Neural cell (in vitro differentiated cells): ENCODE results near the gene LONRF2. TPM values are rescaled to one million over a fixed set of nuclear protein-coding genes. Genes with fewer than 3 reads are reported as not detected.

Experiments used
- H2AFZ ChIP-seq: fragments of 200-600, 300-800 bp; sonication (generic), shearing (Covaris generic); 2 replicates; pipeline ENCODE4 v1.6.0; 2014; ENCODE audit warnings: low read depth, mild to moderate bottlenecking, antibody characterized with exemption, low read length, moderate library complexity
- H3F3A ChIP-seq: fragments of 200-600 bp; shearing (Covaris generic); 2 replicates; pipeline ENCODE4 v1.6.1; 2016; ENCODE audit warnings: mild to moderate bottlenecking, moderate library complexity, mixed read lengths, antibody characterized with exemption, low read length; ENCODE audit not compliant: insufficient read depth, poor library complexity, severe bottlenecking
- H3K27ac ChIP-seq: fragments of 200-600, 300-800 bp; sonication (generic), shearing (Covaris generic); 2 replicates; pipeline ENCODE4 v1.5.1; 2014; ENCODE audit warnings: mild to moderate bottlenecking, low read length, moderate library complexity
- H3K27me3 ChIP-seq: fragments of 300-800, 200-600 bp; sonication (generic), shearing (Covaris generic); 2 replicates; pipeline ENCODE4 v1.6.0; 2014; ENCODE audit warnings: mild to moderate bottlenecking, low read depth, low read length, moderate library complexity; ENCODE audit not compliant: insufficient read depth
- H3K36me3 ChIP-seq: fragments of 300-800, 200-600 bp; sonication (generic), shearing (Covaris generic); 2 replicates; pipeline ENCODE4 v1.5.1; 2014; ENCODE audit warnings: mild to moderate bottlenecking, antibody characterized with exemption, low read length, moderate library complexity; ENCODE audit not compliant: insufficient read depth
- H3K4me2 ChIP-seq: fragments of 300-800, 200-600 bp; sonication (generic), shearing (Covaris generic); 2 replicates; pipeline ENCODE4 v1.6.0; 2014; ENCODE audit warnings: mild to moderate bottlenecking, low read length
- H3K4me3 ChIP-seq: fragments of 300-800, 200-600 bp; sonication (generic), shearing (Covaris generic); 2 replicates; pipeline ENCODE4 v1.5.1; 2014; ENCODE audit warnings: mild to moderate bottlenecking, low read length, moderate library complexity
- H3K79me2 ChIP-seq: fragments of 200-600 bp; shearing (Covaris generic); replicated peaks from 2 replicates; pipeline ENCODE4 v1.6.0; 2014; ENCODE audit warnings: mild to moderate bottlenecking, low read length, moderate library complexity; ENCODE audit not compliant: insufficient read depth
- H3K9ac ChIP-seq: fragments of 300-800, 200-600 bp; sonication (generic), shearing (Covaris generic); 2 replicates; pipeline ENCODE4 v1.6.1; 2016; ENCODE audit warnings: mild to moderate bottlenecking, low read length, mixed read lengths
- H3K9me2 ChIP-seq: fragments of 200-600 bp; shearing (Covaris generic); 2 replicates; pipeline ENCODE4 v1.6.1; 2016; ENCODE audit warnings: mild to moderate bottlenecking, low read length, mixed read lengths; ENCODE audit not compliant: insufficient read depth
- H3K9me3 ChIP-seq: fragments of 200-600, 300-800 bp; sonication (generic), shearing (Covaris generic); 2 replicates; pipeline ENCODE4 v1.6.1; 2016; ENCODE audit warnings: mild to moderate bottlenecking, mixed run types, low read length, moderate library complexity, mixed read lengths
- H4K20me1 ChIP-seq: fragments of 200-600 bp; shearing (Covaris generic); 2 replicates; pipeline ENCODE4 v1.6.1; 2016; ENCODE audit warnings: mild to moderate bottlenecking, mixed run types; ENCODE audit not compliant: insufficient read depth
- EP300 ChIP-seq: fragments of 450-650 bp; conservative IDR thresholded peaks from 2 replicates; pipeline ENCODE4 v1.6.1; 2014; ENCODE audit warnings: antibody characterized with exemption, mild to moderate bottlenecking, moderate library complexity; ENCODE audit not compliant: poor library complexity, severe bottlenecking
- EZH2 ChIP-seq: fragments of 200-600, 300-800 bp; shearing (Covaris generic), sonication (generic); IDR thresholded peaks from 2 replicates; pipeline ENCODE4 v1.6.1; 2014; ENCODE audit warnings: antibody characterized with exemption, low read length, borderline replicate concordance, mild to moderate bottlenecking; ENCODE audit not compliant: insufficient read depth, poor library complexity, severe bottlenecking
- MXI1 ChIP-seq: fragments of 450-650 bp; conservative IDR thresholded peaks from 2 replicates; pipeline ENCODE4 v1.6.1; 2014; ENCODE audit warnings: antibody characterized with exemption, mild to moderate bottlenecking; ENCODE audit not compliant: poor library complexity, severe bottlenecking
- POLR2AphosphoS5 ChIP-seq: IDR thresholded peaks from 2 replicates; pipeline ENCODE4 v1.6.1; 2012
- RAD21 ChIP-seq: fragments of 450-650 bp; conservative IDR thresholded peaks from 2 replicates; pipeline ENCODE4 v1.6.1; 2014; ENCODE audit warnings: antibody characterized with exemption, mild to moderate bottlenecking, moderate library complexity
- SMC3 ChIP-seq: fragments of 450-650 bp; conservative IDR thresholded peaks from 2 replicates; pipeline ENCODE4 v1.6.1; 2014; ENCODE audit warnings: antibody characterized with exemption, mild to moderate bottlenecking, moderate library complexity; ENCODE audit not compliant: poor library complexity
- TAF1 ChIP-seq: IDR thresholded peaks from 2 replicates; pipeline ENCODE4 v1.6.1; 2012; ENCODE audit warnings: low read depth
- polyA minus RNA-seq: library from RNA; depleted of rRNA, polyadenylated mRNA; stranded (reverse); fragments of >200 nt; gene quantifications from 2 replicates; pipeline ENCODE4 v1.2.3, GENCODE V29; 2014
- polyA plus RNA-seq: library from polyadenylated mRNA; depleted of rRNA; stranded (reverse); fragments of >200 nt; gene quantifications from 2 replicates; pipeline ENCODE4 v1.2.3, GENCODE V29; 2014
- TF ChIP-seq, protein P1 (sequence below): fragments of 450-650 bp; IDR thresholded peaks from 2 replicates; pipeline ENCODE4 v1.5.1; 2014; ENCODE audit warnings: antibody characterized with exemption, mild to moderate bottlenecking, moderate library complexity; ENCODE audit not compliant: poor library complexity, severe bottlenecking
- TF ChIP-seq, protein P2 (sequence below): IDR thresholded peaks from 2 replicates; pipeline ENCODE4 v1.6.1; 2012; ENCODE audit warnings: borderline replicate concordance

Gene LONRF2
- polyA plus RNA-seq = 20.7 and 20.9 TPM in 2 replicates
- 81.8 and 89.6 TPM in 2 replicates for polyA minus RNA-seq

DNA sequence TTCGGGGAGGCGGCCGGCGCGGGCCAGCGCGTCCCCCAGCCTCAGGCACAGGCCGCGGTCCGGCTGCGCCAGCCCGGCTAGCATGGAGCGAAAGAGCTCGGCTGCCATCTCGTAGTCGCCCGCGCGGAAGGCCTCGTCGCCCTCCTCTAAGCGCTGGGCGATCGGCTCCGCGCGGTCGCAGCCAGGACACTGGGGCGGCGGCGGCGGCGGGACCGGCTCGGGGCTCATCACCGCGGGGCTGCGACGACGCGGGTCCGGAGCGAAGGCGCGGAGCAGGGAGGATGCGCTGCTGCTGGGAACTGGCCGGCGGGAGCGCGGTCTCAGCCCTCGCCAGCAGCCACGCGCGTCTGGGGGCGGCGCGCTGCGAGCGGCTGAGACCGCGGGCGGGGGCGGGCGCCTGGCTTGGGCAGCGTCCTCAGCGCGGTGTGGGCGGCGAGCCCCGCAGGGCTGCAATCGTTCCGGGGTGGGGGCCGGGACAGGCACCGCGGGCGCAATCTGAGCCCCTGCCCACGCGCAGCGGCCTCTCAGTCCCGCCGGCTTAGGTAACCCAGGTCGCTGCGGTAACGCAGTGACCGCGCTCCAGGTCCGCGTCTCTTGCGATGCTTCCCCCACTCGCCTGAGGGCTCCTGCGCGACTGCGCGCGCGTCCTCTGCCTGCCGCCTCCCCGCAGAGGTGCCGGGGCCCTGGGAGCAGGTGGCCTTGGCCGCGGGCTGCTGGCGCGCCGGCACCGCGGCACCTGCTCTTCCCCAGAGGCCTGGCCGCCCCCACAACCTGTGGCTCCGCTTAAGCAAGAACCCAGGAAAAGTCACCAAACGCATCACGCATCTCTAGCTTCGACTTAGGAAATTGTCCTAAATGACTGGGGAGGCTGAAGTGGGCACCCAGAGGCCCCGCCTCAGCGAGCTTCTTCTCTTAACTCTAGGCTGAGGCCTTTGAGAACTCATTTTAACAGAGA lies at the start of gene LONRF2:
Gene LONRF2, minus strand, starts transcription at position 636 of the 955 bp plus-strand sequence. Its CDS starts 408 bp downstream, at position 228.
- H3K9me3 ChIP-seq = no peaks in the 10 kb centered on the region
- H3K27ac ChIP-seq = peak within 1 kb of the TSS; percentile 52
- H3K79me2 ChIP-seq = peaks cover 15% of the 10 kb centered on the region
- no peak for TF ChIP-seq EZH2
- TF ChIP-seq MXI1 = peak; percentile 60
- no peak for TF ChIP-seq EP300
- TF ChIP-seq POLR2AphosphoS5 = peak; percentile 46
- peak; percentile 31 for TF ChIP-seq SMC3
- TF ChIP-seq TAF1 = peak; percentile 5
- TF ChIP-seq, protein P1, sequence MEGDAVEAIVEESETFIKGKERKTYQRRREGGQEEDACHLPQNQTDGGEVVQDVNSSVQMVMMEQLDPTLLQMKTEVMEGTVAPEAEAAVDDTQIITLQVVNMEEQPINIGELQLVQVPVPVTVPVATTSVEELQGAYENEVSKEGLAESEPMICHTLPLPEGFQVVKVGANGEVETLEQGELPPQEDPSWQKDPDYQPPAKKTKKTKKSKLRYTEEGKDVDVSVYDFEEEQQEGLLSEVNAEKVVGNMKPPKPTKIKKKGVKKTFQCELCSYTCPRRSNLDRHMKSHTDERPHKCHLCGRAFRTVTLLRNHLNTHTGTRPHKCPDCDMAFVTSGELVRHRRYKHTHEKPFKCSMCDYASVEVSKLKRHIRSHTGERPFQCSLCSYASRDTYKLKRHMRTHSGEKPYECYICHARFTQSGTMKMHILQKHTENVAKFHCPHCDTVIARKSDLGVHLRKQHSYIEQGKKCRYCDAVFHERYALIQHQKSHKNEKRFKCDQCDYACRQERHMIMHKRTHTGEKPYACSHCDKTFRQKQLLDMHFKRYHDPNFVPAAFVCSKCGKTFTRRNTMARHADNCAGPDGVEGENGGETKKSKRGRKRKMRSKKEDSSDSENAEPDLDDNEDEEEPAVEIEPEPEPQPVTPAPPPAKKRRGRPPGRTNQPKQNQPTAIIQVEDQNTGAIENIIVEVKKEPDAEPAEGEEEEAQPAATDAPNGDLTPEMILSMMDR = no peak
- peak within 1 kb of the TSS; percentile 81 for H3K4me3 ChIP-seq
- no peaks in the 10 kb centered on the region for H3K36me3 ChIP-seq
- peak within 1 kb of the TSS; percentile 78 for H3K9ac ChIP-seq
- H4K20me1 ChIP-seq = no peaks in the 10 kb centered on the region
- H3K9me2 ChIP-seq = no peaks in the 10 kb centered on the region
- peak within 1 kb of the TSS; percentile 71 for H3K4me2 ChIP-seq
- no peaks in the 10 kb centered on the region for H3F3A ChIP-seq
- peak within 1 kb of the TSS; percentile 48 for H2AFZ ChIP-seq
- peaks cover 15% of the 10 kb centered on the region for H3K27me3 ChIP-seq

DNA sequence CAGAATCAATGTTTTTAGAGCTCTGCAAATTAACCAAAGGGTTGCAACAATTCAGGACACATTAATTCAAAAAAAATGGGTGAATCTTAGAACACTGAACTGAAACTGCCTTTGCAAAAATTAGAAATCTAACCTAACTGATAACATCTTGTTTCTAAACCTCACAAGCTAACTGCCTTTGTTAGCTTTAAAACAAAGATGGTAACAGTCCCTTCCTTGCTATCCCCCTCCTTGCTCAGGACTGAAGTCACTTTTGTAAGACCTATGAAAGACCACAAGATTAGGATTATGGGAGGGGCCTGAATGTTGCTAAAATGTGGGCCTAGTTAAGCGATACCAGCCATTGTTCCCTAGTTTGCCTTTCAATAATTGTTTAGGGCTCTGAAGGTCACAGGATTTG lies 44.9 kb upstream of the LONRF2 start:
- Histone ChIP-seq H3K4me3 (no peak overlapping the region), H3K9me2 (no peaks in the 10 kb centered on the region), H3K36me3 (no peaks in the 10 kb centered on the region), H3K4me2 (no peak overlapping the region), H3K79me2 (no peaks in the 10 kb centered on the region), H4K20me1 (no peaks in the 10 kb centered on the region), H2AFZ (no peak overlapping the region), H3K9me3 (no peaks in the 10 kb centered on the region), H3K27ac (no peak overlapping the region), H3K27me3 (no peaks in the 10 kb centered on the region), H3K9ac (no peak overlapping the region), H3F3A (no peaks in the 10 kb centered on the region)
- no peak for TF ChIP-seq EP300
- no peak for TF ChIP-seq POLR2AphosphoS5
- TF ChIP-seq MXI1 = no peak
- no peak for TF ChIP-seq TAF1
- no peak for TF ChIP-seq RAD21

DNA sequence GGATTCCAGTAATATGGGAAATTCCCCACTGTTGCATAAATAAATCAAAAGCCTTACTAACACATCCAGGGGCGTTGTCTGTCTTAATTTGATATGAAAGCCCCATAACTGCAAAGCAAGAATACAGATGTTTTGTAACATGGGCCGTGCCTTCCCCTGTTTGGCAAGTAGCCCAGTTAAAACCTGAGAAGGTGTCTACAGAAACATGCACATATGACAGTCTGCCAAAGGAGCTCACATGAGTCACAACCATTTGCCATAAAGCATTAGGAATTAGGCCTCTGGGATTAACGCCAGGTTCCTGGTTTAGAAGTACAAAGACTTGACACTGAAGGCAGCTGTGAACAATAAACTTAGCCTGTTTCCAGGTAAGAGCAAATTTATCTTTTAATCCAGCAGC lies 43.1 kb upstream of the LONRF2 start:
- Histone ChIP-seq H3K9me2 (no peaks in the 10 kb centered on the region), H3K9ac (no peak overlapping the region), H4K20me1 (no peaks in the 10 kb centered on the region), H3K27ac (no peak overlapping the region), H3F3A (no peaks in the 10 kb centered on the region), H3K79me2 (no peaks in the 10 kb centered on the region), H3K27me3 (no peaks in the 10 kb centered on the region), H3K4me3 (no peak overlapping the region), H3K36me3 (no peaks in the 10 kb centered on the region), H2AFZ (no peak overlapping the region), H3K9me3 (no peaks in the 10 kb centered on the region), H3K4me2 (no peak overlapping the region)
- no peak for TF ChIP-seq TAF1
- TF ChIP-seq POLR2AphosphoS5 = no peak
- TF ChIP-seq MXI1 = no peak
- TF ChIP-seq EP300 = no peak
- TF ChIP-seq, protein P1 = no peak
- TF ChIP-seq SMC3 = no peak
- no peak for TF ChIP-seq RAD21
- TF ChIP-seq, protein P2, sequence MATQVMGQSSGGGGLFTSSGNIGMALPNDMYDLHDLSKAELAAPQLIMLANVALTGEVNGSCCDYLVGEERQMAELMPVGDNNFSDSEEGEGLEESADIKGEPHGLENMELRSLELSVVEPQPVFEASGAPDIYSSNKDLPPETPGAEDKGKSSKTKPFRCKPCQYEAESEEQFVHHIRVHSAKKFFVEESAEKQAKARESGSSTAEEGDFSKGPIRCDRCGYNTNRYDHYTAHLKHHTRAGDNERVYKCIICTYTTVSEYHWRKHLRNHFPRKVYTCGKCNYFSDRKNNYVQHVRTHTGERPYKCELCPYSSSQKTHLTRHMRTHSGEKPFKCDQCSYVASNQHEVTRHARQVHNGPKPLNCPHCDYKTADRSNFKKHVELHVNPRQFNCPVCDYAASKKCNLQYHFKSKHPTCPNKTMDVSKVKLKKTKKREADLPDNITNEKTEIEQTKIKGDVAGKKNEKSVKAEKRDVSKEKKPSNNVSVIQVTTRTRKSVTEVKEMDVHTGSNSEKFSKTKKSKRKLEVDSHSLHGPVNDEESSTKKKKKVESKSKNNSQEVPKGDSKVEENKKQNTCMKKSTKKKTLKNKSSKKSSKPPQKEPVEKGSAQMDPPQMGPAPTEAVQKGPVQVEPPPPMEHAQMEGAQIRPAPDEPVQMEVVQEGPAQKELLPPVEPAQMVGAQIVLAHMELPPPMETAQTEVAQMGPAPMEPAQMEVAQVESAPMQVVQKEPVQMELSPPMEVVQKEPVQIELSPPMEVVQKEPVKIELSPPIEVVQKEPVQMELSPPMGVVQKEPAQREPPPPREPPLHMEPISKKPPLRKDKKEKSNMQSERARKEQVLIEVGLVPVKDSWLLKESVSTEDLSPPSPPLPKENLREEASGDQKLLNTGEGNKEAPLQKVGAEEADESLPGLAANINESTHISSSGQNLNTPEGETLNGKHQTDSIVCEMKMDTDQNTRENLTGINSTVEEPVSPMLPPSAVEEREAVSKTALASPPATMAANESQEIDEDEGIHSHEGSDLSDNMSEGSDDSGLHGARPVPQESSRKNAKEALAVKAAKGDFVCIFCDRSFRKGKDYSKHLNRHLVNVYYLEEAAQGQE = no peak
- TF ChIP-seq EZH2 = no peak
